RKO (cell line): ENCODE measurements around the gene PC.
A peak's percentile ranks its signal among the peaks of the same experiment; 100 is the strongest.

Source experiments
- DNase-seq: peaks from one replicate; pipeline ENCODE4 v3.0.0-alpha.2; 2016; ENCODE audit warnings: low spot score

Gene PC

DNA sequence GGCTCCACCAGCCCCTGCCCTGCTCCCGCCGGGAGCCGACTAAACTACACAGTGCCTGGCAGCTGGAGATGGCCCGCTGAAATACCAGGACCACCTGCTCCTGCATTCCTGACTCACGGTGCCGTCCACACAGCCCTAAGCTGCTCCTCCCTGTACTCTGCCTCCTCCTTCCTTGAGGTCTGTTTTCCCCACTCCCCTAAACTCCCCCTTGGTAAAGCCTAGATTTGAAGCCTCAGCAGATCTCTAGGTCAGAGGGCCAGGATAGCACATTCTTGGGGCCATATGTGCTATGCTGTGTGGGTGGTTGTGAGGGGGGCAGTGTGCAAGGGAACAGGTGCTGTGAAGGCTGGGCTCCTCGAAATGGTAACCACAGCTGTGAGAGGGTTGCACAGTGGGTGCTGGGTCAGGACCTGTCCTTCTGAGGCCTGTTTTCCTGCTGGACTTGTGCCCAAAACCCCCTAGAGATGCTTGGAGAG, 91.6 kb downstream of the PC start:
- DNase-seq = no peak

DNA sequence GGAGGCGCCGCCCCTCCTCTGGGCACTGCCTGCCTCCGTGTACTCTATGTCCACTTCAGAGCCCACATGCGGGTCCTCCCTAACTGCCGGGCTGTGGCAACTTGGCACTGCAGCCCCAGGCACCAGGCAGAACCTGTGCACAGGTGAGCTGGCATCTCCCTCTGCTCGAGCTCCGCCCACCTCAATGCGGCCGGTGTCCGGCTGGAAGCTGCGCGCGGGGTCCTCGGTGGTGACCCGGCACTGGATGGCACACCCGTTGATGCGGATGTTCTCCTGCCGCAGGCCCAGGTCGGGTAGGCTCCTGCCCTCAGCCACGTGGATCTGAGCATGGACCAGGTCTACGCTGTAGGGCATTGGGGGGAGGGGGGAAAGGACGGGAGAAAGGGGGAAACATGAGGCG, 92.2 kb downstream of the PC start:
- DNase-seq = no peak

DNA sequence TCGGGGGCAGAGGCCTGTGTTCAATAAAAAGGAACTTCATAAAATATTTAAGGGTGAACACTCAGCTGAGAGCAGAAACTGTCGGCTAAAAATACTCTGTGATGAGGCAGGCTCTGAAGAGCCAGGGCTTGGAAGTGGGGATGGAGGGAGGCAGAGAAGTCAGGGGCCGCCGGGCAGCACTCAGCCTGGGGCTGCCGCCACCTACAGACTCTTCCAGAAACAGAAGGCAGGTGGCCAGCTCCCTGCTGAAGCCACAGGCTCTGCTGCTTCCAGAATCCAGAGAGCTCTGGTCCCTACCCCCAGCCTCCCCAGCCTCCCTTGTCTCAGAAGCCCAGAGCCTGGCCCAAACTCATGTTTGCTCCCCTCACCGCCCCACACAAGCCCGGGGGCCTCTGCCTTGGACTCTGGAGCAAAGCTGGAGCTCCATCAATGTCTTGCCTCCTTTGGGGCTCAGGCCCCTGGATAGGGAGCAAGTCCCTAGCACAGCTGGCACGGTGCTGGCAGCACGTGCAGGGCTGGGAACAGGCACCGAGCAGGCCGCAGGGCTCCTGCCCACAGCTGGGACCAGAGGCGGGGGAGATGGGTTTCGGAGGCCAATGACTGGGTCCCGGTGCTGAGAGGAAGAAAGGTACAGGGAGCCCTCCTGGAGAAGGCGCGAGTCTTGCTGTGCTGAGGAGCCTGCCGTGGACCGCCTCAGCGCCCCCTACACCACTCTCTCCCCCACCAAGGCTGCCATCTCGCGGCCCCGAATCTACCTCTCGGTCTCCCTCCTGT, 93.1 kb downstream of the PC start:
- DNase-seq = peak; percentile 23

DNA sequence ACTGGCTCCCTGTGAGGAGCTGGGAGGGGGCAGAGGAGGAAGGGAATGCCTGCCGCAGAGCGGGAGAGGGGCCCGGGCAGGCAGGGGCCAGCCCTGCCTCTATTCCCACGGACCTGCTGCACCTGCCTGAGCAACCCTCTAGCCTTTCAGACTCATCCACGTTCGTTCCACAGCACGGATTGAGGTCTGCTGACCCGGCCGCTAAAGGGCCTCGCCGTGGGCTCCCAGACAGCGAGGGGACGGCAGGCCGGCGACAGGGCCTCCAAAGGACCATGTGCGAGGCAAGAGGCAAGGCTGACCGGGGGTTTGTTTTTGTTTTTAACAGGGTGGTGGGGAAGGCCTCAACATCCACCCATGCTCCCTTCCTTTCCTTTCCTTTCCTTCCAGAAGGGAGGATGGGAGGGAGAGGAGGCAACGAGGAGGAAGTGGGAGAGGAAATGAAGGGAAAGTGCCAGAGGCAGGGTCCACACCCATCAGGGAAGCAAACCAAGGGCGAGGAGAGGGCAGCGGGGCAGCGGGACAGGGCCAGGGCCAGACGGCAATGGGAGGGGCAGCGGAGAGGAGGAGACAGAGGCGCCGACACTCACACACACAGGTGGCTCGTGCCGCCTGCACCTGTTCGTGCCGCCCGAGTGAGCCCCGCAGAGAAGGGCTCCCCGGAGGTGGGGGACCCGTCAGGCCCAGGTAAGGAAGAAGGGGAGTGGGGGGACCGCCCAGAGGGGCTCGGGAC, 93.8 kb downstream of the PC start:
- no peak for DNase-seq

DNA sequence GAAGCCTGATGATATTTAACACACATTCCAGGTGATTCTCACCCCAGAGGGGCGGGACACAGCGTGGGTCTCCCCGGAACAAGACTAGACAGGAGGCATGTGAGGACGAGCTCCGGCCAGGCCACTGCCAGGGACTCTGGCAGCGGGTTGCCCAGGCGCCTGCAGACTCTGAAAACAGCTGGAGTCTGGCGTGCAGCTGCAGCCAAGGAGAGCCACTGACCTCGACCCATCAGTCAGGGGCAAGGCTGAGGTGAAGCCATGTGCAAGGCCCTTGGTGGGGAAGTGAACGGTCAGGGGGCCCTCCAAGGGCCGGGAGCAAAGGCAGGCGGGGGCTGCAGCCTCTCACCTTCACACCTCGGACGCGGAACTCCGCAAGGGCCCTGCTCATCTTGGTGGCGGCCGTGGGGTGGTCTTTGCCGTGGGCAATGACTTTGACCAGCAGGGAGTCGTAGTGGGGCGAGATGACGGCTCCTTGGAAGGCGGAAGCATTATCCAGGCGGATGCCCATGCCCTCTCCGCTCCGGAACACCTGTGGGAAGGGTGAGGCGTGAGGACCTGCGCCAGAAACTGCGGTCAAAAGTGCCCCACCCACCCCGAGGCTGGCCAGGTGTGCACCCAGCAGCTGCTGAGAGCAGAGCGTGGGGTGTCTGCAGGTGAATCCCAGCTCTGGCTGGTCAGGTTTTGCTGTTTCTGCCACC, 94.6 kb downstream of the PC start:
- no peak for DNase-seq

DNA sequence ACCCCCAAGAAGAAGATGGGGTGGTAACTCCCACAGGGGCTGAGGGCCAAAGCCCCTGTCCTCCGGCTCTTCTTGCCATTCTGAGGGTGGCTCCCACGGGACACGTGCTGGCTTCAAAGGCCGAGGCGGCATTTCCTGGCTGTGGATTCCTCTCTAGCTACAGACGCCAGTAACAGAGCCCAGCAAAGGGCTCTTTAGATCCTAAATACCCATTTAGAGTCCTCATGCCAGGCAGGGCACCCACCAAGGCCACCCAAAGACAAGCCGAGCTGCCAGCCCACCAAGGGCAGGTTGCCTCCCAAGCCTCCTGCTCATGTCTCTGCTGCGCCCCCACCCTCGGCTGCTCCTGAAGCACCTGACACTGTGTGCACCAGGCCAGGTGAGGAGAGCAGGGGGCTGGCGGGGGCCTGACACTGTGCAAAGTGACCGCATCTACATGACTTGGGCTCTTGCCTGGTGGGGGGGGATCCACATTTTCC, 95.6 kb downstream of the PC start:
- DNase-seq = no peak

DNA sequence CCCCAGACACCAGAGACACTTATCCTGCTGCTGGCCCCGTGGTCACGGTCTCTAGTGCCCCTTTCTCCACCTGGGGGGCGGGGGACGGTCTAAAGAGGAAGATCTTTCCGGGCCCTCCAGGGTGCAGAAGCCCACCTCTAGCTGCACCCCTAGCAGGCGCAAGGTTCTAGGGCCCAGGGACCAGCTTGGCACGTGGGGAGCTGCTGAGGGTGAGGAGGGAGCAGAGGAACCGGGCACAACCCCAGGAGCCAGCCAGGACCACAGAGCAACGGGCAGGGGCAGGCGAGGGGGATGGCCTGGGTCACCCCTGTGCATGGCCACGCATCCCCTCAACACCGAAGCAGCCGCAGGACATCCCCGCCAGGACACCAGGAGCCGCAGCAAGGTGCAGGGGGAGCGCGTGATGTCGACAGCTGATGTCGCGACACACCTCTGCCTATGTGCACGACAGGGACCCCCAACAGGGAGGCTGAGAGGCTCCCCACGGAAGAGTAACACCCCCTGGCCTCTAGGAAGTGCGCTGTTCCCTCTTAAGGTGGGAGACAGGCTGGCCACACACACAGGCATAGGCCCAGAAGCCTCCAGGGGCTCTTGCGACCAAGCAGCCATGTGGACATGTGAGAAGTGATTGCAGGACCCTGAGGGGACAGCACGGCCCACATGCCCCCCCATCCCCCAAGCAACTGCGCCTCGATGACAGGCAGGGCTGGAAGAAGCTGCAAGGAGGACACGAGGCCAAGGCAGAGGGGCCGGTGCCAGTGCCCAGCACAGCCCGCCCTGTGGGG, 96.2 kb downstream of the PC start:
- DNase-seq = no peak

DNA sequence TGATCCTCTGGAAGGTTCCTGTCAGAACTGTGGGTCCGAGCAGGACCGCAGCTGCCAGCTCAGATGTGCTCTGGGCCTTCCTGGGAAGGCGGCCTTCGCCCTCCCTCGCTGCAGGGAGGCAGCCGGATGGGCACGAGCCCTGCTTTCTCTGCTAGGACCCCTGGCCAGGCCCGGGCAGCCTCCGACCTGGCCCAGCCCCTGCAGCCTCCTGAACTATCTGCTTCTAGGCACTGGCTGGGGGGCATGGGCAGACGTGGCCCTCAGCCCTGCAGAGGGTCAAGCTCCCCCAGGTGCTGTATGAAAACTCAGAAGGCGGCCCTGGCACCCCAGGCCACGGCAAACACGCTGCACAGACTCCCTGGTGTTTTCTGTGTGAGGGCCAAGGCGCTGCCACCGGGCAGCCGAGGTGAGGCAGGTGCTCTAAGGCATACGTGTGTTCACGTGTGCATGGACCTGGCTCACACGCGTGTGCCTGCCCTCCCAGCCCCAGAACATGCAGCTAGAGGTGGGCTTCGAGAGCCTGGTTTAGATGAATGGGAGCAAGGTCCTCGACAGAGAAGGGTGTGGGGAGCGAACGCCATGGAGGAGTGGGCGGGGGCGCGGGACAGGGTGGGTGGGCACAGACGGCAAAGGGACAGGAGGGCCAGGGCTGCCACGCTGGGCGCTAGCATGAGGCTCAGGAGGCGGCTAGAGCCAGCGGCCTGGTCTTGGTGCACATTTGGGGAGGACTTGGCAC, 97.0 kb downstream of the PC start:
- DNase-seq = no peak

DNA sequence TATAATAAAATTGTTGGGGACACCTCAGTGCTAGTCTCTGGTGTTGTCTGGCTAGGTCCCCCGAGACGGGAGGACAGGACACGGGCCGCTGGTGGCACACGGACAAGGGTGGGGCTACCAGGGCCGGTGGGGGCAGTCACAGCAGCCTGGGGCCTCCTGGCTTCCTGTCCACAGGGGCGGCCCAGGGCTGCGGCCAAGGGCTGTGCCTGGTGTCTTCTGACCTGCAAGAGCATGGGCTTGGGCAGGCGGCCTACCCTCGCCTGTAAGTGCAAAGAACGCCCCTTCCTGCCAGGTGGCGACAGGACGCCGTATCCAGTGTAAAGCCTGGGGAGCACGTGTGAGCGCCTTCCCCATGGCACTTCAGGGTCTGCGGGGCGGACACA, 97.7 kb downstream of the PC start:
- DNase-seq = no peak

DNA sequence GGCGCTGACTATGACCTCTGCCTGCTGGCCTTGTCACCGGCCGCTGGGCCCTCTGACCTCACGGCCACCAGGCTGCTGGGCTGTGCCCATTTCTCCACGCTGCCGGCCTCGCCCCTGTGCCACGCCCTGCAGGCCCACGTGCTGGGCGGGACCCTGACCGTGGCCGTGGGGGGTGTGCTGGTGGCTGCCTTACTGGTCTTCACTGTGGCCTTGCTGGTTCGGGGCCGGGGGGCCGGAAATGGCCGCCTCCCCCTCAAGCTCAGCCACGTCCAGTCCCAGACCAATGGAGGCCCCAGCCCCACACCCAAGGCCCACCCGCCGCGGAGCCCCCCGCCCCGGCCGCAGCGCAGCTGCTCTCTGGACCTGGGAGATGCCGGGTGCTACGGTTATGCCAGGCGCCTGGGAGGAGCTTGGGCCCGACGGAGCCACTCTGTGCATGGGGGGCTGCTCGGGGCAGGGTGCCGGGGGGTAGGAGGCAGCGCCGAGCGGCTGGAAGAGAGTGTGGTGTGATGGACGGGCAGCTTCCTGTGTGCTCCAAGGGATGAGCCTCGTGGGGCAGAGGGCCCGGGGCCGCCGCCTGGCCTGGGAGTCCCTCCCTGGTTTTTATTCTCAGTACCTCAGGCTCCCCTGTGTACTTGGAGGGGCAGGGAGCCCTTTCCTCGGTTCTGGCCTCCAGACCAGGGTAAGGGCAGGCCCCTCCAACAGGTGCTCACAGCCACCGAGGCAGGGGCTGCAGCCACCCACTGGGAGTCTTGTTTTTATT, 98.3 kb downstream of the PC start:
- no peak for DNase-seq

DNA sequence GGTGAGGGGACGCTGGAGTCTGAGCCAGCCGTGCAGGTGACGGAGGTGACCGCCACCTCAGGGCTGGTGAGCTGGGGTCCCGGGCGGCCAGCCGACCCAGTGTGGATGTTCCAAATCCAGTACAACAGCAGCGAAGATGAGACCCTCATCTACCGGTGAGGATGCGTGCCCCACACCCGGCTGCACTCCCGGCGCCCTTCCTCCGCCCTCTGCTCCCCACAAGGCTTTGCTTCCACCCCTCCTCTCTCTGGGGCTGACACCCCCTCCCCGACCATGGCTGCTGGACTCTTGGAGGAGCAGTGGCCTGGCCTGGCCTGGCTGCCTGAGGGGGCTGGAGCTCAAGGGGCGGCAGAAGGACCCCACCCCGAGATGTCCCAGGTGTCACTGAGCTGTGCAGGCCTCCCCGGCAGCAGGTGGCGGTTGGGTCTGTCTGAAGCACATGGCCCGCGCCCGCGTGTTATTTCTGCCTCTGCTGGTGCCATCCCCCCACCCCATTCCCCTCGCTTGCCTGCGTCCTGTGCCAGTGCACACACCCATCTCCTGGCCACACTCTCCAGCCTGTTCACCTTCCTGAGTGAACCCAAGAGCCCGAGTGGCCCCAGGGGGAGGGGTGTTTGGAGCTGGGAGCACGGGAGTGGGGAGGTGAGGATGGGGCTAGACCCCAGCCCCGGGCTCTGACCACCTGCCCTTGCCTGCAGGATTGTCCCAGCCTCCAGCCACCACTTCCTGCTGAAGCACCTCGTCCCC, 99.1 kb downstream of the PC start:
- DNase-seq = no peak

DNA sequence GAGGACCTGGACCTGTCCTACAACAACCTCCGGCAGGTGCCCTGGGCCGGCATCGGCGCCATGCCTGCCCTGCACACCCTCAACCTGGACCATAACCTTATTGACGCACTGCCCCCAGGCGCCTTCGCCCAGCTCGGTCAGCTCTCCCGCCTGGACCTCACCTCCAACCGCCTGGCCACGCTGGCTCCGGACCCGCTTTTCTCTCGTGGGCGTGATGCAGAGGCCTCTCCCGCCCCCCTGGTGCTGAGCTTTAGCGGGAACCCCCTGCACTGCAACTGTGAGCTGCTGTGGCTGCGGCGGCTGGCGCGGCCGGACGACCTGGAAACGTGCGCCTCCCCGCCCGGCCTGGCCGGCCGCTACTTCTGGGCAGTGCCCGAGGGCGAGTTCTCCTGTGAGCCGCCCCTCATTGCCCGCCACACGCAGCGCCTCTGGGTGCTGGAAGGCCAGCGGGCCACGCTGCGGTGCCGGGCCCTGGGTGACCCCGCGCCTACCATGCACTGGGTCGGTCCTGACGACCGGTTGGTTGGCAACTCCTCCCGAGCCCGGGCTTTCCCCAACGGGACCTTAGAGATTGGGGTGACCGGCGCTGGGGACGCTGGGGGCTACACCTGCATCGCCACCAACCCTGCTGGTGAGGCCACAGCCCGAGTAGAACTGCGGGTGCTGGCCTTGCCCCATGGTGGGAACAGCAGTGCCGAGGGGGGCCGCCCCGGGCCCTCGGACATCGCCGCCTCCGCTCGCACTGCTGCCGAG, 99.8 kb downstream of the PC start:
- no peak for DNase-seq

DNA sequence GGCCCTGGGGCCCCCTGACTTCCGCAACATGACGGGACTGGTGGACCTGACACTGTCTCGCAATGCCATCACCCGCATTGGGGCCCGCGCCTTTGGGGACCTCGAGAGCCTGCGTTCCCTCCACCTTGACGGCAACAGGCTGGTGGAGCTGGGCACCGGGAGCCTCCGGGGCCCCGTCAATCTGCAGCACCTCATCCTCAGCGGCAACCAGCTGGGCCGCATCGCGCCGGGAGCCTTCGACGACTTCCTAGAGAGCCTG, 100.3 kb downstream of the PC start:
- DNase-seq = no peak

DNA sequence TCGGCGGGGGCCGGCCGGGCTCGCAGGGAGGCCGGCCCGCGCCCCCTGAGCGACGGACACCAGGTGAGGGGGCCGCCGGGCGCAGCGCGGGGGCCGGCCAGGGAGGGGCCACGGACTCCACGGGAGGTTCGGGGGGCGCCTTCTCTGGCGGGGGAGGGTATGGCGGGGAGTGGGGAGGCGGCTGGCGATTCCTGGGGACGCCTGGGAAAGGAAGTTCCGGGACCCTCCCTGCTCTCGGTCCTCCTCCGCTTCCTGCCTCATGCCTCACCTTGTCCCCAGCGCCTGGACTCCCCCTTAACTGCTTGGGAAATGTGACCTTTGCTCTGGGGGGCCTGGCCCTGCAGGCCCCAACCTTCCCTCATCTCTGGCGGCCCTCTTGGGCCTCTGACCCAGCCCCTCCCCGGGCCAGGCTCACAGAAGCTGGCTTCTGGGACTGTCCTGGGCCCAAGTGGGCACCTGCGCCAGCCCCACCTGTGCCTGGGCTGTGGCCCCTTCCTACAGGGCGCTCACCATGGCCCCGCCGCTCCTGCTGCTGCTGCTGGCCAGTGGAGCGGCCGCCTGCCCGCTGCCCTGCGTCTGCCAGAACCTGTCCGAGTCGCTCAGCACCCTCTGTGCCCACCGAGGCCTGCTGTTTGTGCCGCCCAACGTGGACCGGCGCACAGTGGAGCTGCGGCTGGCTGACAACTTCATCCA, 100.8 kb downstream of the PC start:
- peak; percentile 55 for DNase-seq

DNA sequence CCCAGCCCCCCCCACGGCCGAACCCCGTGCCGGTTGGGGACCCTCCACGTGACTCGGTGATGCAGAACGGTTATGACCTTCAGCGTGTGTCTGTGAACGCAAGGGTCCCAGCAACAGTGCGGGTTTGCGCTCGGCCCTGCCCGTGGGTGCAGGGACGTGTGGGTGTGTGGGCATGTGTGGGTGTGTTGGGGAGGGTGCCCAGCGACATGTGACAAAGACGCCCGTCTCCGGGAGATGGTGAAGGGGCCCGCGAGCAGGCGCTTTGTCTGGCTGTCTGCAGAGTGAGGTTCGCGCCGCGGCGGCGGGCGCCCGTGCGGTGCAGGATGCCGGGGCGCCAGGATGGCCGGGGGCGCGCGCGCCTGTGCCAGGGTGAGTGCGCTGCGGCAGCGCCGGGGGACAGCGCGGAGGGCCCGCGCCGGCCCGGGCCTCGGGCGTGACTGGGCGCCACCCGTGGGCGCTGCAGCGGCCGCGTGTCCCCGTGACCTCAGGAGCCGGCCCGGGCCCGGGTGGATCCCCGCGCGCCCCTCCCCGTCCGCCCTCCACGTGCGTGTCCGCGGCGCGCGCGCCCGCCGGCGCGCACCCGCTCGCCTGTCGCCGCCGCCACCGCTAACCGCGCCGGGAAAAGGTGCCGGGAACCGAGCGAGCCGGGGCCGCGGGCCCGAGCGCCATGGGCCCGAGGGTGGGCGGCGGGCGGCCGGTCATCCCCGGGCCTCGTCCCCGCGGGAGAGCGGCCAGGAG, 101.5 kb downstream of the PC start, which contains the start of gene LRFN4:
Gene LRFN4 (plus strand): TSS at position 569 of the 738 bp plus-strand sequence. CDS start 681 bp downstream, outside the sequence.
- no peak for DNase-seq

DNA sequence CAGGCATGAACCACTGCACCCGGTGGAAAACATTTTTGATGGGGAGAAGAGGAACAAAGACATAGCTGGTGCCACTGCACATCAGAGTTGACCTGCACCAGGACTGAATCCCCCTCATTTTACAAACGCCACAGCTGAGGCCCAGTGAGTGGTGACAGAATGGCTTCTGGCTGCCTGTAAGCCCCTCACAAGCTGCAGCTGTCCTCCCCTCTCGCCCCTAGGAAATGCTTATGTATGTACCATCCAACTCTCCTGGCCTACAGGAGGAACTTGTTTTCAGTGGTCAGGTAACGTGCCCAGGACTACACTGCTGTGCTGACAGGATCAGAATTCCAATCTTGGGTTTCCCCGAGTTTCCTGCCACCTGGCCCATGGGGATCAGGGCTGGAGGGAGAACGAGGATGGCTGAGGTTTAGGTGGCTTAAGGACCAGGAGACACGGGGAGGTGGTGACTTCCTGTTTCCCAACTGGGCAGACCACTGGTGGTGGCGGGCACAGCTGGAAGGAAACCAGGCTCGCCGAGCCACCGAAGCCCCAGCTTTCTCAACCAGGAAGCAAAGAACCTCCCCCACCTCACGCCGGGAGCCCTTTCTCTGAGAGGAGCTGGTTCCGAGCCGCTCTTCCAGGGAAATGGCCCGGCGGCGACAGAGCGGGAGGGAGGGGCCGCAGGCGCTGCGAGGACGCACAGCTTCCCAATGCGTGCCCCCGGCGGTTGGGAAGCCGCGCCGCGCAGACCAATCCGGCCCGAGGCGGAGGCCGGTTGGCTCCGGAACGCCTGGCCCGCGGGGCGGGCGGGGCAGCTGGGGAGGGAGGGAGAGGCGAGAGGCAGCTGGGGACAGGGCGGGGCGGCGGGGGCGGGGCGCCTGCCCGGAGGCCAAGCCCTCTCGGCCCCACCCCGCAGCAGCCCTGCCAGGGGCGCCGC, 102.3 kb downstream of the PC start:
- peak; percentile 92 for DNase-seq

DNA sequence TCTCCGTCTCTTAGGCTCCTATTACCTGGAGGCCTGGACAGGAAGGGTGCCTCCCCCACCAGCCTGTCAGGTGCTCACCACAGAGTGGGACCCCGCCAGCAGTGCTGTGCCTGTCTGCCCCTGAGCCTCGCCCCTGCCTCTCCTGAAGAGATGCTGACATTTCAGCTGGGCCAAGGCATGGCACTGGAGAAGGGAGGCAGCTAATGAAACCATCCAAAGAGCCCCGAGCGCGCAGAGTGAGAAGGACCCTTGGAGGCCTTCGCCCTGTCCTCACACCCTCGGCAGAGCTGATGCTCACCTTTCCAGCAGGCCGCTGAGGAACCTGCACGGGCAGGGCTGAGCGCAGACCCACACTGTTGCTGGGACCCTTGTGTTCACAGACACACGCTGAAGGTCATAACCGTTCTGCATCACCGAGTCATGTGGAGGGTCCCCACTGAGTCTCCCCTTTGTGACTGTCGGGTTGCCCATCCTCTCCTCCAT, 103.4 kb downstream of the PC start:
- no peak for DNase-seq
